ENCODE results near the gene ADD1. TPM values are rescaled to one million over a fixed set of nuclear protein-coding genes. Genes with fewer than 3 reads are reported as not detected.

Gene ADD1
- total RNA-seq, 1 donor from 2014 or later, result 235 TPM

DNA sequence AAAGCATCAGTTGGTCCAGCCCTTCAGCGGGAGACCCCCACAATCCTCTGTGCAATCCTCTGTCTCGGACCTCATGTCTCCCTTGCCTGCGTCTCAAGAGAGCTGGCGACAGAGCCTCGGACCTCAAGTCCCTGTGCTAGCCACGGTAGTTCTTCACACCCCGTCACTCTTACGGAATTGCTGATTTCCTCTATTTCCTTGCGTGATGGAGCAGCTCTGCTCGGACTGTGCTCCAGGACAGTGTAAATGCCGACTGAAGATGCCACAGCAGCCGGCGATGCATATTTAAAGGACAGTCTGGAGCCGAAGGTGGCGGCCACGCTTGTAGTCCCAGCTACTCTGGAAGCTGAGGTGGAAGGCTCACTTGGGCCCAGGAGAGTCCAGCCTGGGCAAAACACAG, 121.6 kb downstream of the ADD1 start:
- Mint-ChIP-seq H3K27me3 (no peaks in the 10 kb centered on the region), H3K4me1 (ENCODE audit: unreplicated experiment) (peaks cover 15% of the 10 kb centered on the region), H3K9me3 (no peaks in the 10 kb centered on the region), H3K27ac (peak overlapping the region; percentile 21), H3K36me3 (no peaks in the 10 kb centered on the region), H3K4me3 (peak overlapping the region; percentile 91)
- DNase-seq (ENCODE audit: extremely low spot score, unreplicated experiment), result no peak
- TF ChIP-seq, protein P1, sequence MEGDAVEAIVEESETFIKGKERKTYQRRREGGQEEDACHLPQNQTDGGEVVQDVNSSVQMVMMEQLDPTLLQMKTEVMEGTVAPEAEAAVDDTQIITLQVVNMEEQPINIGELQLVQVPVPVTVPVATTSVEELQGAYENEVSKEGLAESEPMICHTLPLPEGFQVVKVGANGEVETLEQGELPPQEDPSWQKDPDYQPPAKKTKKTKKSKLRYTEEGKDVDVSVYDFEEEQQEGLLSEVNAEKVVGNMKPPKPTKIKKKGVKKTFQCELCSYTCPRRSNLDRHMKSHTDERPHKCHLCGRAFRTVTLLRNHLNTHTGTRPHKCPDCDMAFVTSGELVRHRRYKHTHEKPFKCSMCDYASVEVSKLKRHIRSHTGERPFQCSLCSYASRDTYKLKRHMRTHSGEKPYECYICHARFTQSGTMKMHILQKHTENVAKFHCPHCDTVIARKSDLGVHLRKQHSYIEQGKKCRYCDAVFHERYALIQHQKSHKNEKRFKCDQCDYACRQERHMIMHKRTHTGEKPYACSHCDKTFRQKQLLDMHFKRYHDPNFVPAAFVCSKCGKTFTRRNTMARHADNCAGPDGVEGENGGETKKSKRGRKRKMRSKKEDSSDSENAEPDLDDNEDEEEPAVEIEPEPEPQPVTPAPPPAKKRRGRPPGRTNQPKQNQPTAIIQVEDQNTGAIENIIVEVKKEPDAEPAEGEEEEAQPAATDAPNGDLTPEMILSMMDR (conservative IDR thresholded peaks at IDR 0.05), result no peak

DNA sequence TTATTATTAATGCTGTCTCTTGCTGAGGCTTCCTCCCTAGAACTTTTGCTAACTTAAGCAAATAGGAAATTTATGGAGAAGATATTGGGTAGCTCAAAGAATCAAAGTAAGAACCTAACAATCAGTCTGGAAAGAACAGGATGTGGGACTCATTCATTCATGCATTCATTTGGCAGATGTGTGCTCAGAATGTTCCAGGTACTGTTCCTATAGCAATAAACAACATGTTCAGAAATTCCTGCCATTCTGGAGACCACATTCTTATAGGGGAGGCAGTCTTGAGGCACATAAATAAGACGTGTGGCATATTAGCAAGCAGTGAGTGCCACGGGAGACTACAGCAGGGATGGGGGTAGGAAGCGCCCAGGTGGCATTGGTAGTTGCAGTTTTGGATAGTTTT, 124.7 kb downstream of the ADD1 start:
- no peak for DNase-seq (ENCODE audit: extremely low spot score, unreplicated experiment)
- no peak overlapping the region for H3K4me3 Mint-ChIP-seq
- H3K27me3 Mint-ChIP-seq, result no peaks in the 10 kb centered on the region
- no peak overlapping the region for H3K27ac Mint-ChIP-seq
- no peaks in the 10 kb centered on the region for H3K9me3 Mint-ChIP-seq
- no peaks in the 10 kb centered on the region for H3K36me3 Mint-ChIP-seq
- peaks cover 6% of the 10 kb centered on the region for H3K4me1 Mint-ChIP-seq (ENCODE audit: unreplicated experiment)
- TF ChIP-seq, protein P1 (conservative IDR thresholded peaks at IDR 0.05), result no peak

GRCh38 chr4:2971275-2971674, 127.6 kb downstream of the ADD1 start:
- no peak for DNase-seq (ENCODE audit: extremely low spot score, unreplicated experiment)
- TF ChIP-seq, protein P1 (conservative IDR thresholded peaks at IDR 0.05), result no peak
- Mint-ChIP-seq H3K4me1 (ENCODE audit: unreplicated experiment) (no peaks in the 10 kb centered on the region), H3K27ac (no peak overlapping the region), H3K36me3 (no peaks in the 10 kb centered on the region), H3K27me3 (no peaks in the 10 kb centered on the region), H3K9me3 (no peaks in the 10 kb centered on the region), H3K4me3 (no peak overlapping the region)

- H3K27me3 Mint-ChIP-seq, result no peaks in the 10 kb centered on the region
- peak overlapping the region; percentile 6 for H3K27ac Mint-ChIP-seq
- H3K4me3 Mint-ChIP-seq, result no peak overlapping the region
- H3K9me3 Mint-ChIP-seq, result no peaks in the 10 kb centered on the region
- TF ChIP-seq, protein P1 (conservative IDR thresholded peaks at IDR 0.05), result no peak
- H3K36me3 Mint-ChIP-seq, result no peaks in the 10 kb centered on the region
- no peaks in the 10 kb centered on the region for H3K4me1 Mint-ChIP-seq (ENCODE audit: unreplicated experiment)
- DNase-seq (ENCODE audit: extremely low spot score, unreplicated experiment), result no peak
Observed at GRCh38 chr4:2977211-2978088, 133.8 kb downstream of the ADD1 start.

Other genes with a start within 250 kb of the ADD1 start
- gene TNIP2, start 87.5 kb upstream of the ADD1 start, total RNA-seq (ENCODE audit: low replicate concordance), result 25.3 and 26.1 TPM in 2 replicates
- 31.4 and 45.4 TPM in 2 replicates for gene SH3BP2, start 50.8 kb upstream of the ADD1 start, total RNA-seq (ENCODE audit: low replicate concordance)
- 32.4 and 33.8 TPM in 2 replicates for gene NOP14, start 119.6 kb downstream of the ADD1 start, total RNA-seq (ENCODE audit: low replicate concordance)
- gene GRK4, start 119.7 kb downstream of the ADD1 start, total RNA-seq (ENCODE audit: low replicate concordance), result 8.9 and 9.3 TPM in 2 replicates
- not detected in 2 replicates for gene HTT-AS, start 230.7 kb downstream of the ADD1 start, total RNA-seq (ENCODE audit: low replicate concordance)
- gene HTT, start 230.8 kb downstream of the ADD1 start, total RNA-seq (ENCODE audit: low replicate concordance), result 48.0 and 54.4 TPM in 2 replicates

All from type B pancreatic cell (in vitro differentiated cells).